Kasumi-1 (cell line): ENCODE results near the gene TBX5.

ENCODE experiments used
- DNase-seq, 2 experiments: peaks; one replicate each; lab custom pipeline; 2025; lab: John Stamatoyannopoulos, UW

TBX5 gene

GRCh38 chr12:114405519-114406271 lies at the start of gene TBX5:
TBX5 (minus strand) TSS chr12:114406144; CDS start chr12:114403898, 2,246 bp downstream.
- no peak for DNase-seq

- DNase-seq: no peak
Measured at GRCh38 chr12:114451657-114452056, 45.7 kb upstream of the TBX5 start.

- DNase-seq: no peak
Measured at GRCh38 chr12:114450515-114451300, 44.8 kb upstream of the TBX5 start.

GRCh38 chr12:114450019-114450418 lies 44.1 kb upstream of the TBX5 start:
- DNase-seq: no peak

- DNase-seq: no peak
Measured at GRCh38 chr12:114448618-114448933, 42.6 kb upstream of the TBX5 start.

- DNase-seq: no peak
Measured at GRCh38 chr12:114447799-114448617, 42.1 kb upstream of the TBX5 start.

- DNase-seq: no peak
Measured at GRCh38 chr12:114447274-114447716, 41.4 kb upstream of the TBX5 start.

GRCh38 chr12:114445401-114446323 lies 39.7 kb upstream of the TBX5 start:
- DNase-seq: no peak

GRCh38 chr12:114444422-114445279 lies 38.7 kb upstream of the TBX5 start:
- no peak for DNase-seq

- DNase-seq: no peak
Measured at GRCh38 chr12:114443607-114444421, 37.9 kb upstream of the TBX5 start.

GRCh38 chr12:114442578-114442977 lies 36.6 kb upstream of the TBX5 start:
- no peak for DNase-seq

- no peak for DNase-seq
Measured at GRCh38 chr12:114441545-114441944, 35.6 kb upstream of the TBX5 start.

GRCh38 chr12:114441039-114441383 lies 35.1 kb upstream of the TBX5 start:
- DNase-seq: no peak

- DNase-seq: no peak
Measured at GRCh38 chr12:114440270-114441038, 34.5 kb upstream of the TBX5 start.

GRCh38 chr12:114439817-114440216 lies 33.9 kb upstream of the TBX5 start:
- no peak for DNase-seq

- DNase-seq: no peak
Measured at GRCh38 chr12:114439261-114439683, 33.3 kb upstream of the TBX5 start.

- no peak for DNase-seq
Measured at GRCh38 chr12:114438635-114439256, 32.8 kb upstream of the TBX5 start.

GRCh38 chr12:114434341-114434740 lies 28.4 kb upstream of the TBX5 start:
- DNase-seq: no peak
